Ovary (tissue), 9 donors: Measurements from ENCODE around the gene CERS6. TPM values are rescaled to one million over a fixed set of nuclear protein-coding genes. Genes with fewer than 3 reads are reported as not detected.

Source experiments
- DNase-seq, 5 donors: peaks; one replicate each; pipeline ENCODE4 v3.0.0-alpha.2; 2019 to 2020
- H3K27ac ChIP-seq, 2 donors: fragments of 200-600 bp; one replicate each; pipeline versions ENCODE4 v1.5.1 to v1.8.0; 2019 to 2022
- H3K27me3 ChIP-seq: fragments of 200-600 bp; one replicate; pipeline ENCODE4 v1.8.0; 2022
- H3K36me3 ChIP-seq: fragments of 200-600 bp; sonication (generic); one replicate; pipeline ENCODE4 v1.5.1; 2019
- H3K4me1 ChIP-seq: one replicate; pipeline ENCODE4 v1.8.1; 2013; ENCODE audit warnings: mild to moderate bottlenecking, moderate library complexity; ENCODE audit not compliant: insufficient read depth
- H3K4me3 ChIP-seq: fragments of 200-600 bp; sonication (generic); one replicate; pipeline ENCODE4 v1.5.1; 2017
- H3K9me3 ChIP-seq, 2 donors: fragments of 200-600 bp in 1 of 2; sonication (generic) in 1 of 2; one replicate each; pipeline versions ENCODE4 v1.5.1 to v1.8.1; 2013 to 2019; ENCODE audit warnings: mild to moderate bottlenecking in 1 of 2, moderate library complexity in 1 of 2
- CTCF ChIP-seq, 3 donors: fragments of 450-650 bp in 2 of 3; fragments of 200-600 bp in 1 of 3; IDR thresholded peaks; one replicate each; pipeline versions ENCODE4 v1.5.1 to v1.8.0; 2016 to 2022; ENCODE audit warnings: antibody characterized with exemption in 3 of 3, mild to moderate bottlenecking in 1 of 3
- EP300 ChIP-seq: sonication (generic); formaldehyde crosslinking; IDR thresholded peaks from one replicate; pipeline ENCODE4 v1.6.1; 2017; ENCODE audit warnings: antibody characterized with exemption
- POLR2A ChIP-seq: fragments of 450-650 bp; IDR thresholded peaks from one replicate; pipeline ENCODE4 v1.6.1; 2017; ENCODE audit warnings: antibody characterized with exemption, mild to moderate bottlenecking, moderate library complexity
- WGBS, 3 donors: extraction: QIAGEN DNeasy Blood & Tissue Kit in 1 of 3; methylation state at CpG; one replicate each; pipeline versions ENCODE4 v1.1.5 to v1.1.7; 2013 to 2017; 5-methylcytosine and 5-hydroxymethylcytosine counted together
- intact Hi-C, 4 donors: fragments of 100-400 bp; cut with DNase I; formaldehyde crosslinking; loops; one replicate each; pipeline versions ENCODE4 v1.11.0 to v1.15.1; 2022 to 2023
- polyA plus RNA-seq, 2 donors: library from polyadenylated mRNA; stranded (reverse); fragments of 200-250 nt in 1 of 2; fragments of 350-450 nt in 1 of 2; fragmentation: Illumina TruSeq in 1 of 2; extraction: RNeasy Lipid Tissue Mini Kit (QIAGEN cat#74804) in 1 of 2; gene quantifications; one replicate each; pipeline ENCODE4 v1.2.3, GENCODE V29; 2013 to 2014
- total RNA-seq, 7 donors: library from RNA; depleted of rRNA in 2 of 7; stranded (reverse); fragments of >200 nt in 2 of 7; fragmentation: NEBNext Ultra II Directional in 3 of 7; extraction: Animal tissue kit (Norgen Biotek cat#: 25700) in 3 of 7; gene quantifications; one replicate each; pipeline versions ENCODE4 v1.1.0 to v1.2.4, GENCODE V29; 2016 to 2023
- donor health status: DM: no; HTN: no; CAD: no; lungs with moderate emphysema.
- donor health status: DM: no; HTN: no; CAD: no.
- donor health status: Bipolar disorder and iron deficiency.
- donor health status: DM: yes; HTN: yes; CAD: no.
- donor health status: DM: no; HTN: no; CAD: no.
- donor health status: DM: yes; HTN: yes; CAD: no.

Gene CERS6
- total and polyA plus RNA-seq, 9 donors: 11.5 to 30.8 (median 24.9) TPM

- WGBS, 3 donors: 95 to 98% (median 95%) methylated on average over 5 to 7 of the region's 7 CpGs
- Histone ChIP-seq H3K4me3 (no peak overlapping the region), H3K36me3 (no peaks in the 10 kb centered on the region), H3K27me3 (no peaks in the 10 kb centered on the region), H3K4me1 (peaks cover 1% of the 10 kb centered on the region), H3K27ac (no peak overlapping the region), H3K9me3 (no peaks in the 10 kb centered on the region)
- intact Hi-C loops: no loop called here
- no peak for DNase-seq
- no peak for TF ChIP-seq EP300
- no peak for TF ChIP-seq CTCF (IDR thresholded peaks at IDR 0.05)
- TF ChIP-seq POLR2A: no peak
Observed at GRCh38 chr2:168534926-168535325, 78.9 kb downstream of the CERS6 start.

- Histone ChIP-seq H3K27me3 (no peaks in the 10 kb centered on the region), H3K4me1 (no peaks in the 10 kb centered on the region), H3K4me3 (no peak overlapping the region), H3K27ac (no peak overlapping the region), H3K36me3 (no peaks in the 10 kb centered on the region), H3K9me3 (no peaks in the 10 kb centered on the region)
- 64 to 81% (median 70%) methylated on average over 2 of the region's 2 CpGs for WGBS, 3 donors
- TF ChIP-seq CTCF (IDR thresholded peaks at IDR 0.05) (no peak), POLR2A (no peak), EP300 (no peak)
- intact Hi-C loops: no loop called here
- no peak for DNase-seq
Observed at GRCh38 chr2:168536925-168537466, 80.9 kb downstream of the CERS6 start.

- 95 to 98% (median 98%) methylated on average over 1 of the region's 1 CpG for WGBS, 3 donors
- H3K4me3 ChIP-seq: no peak overlapping the region
- H3K27me3 ChIP-seq: no peaks in the 10 kb centered on the region
- H3K27ac ChIP-seq: no peak overlapping the region
- H3K36me3 ChIP-seq: no peaks in the 10 kb centered on the region
- no peak for TF ChIP-seq POLR2A
- TF ChIP-seq EP300: no peak
- no peak for TF ChIP-seq CTCF (IDR thresholded peaks at IDR 0.05)
- no peaks in the 10 kb centered on the region for H3K4me1 ChIP-seq
- DNase-seq: no peak
- no peaks in the 10 kb centered on the region for H3K9me3 ChIP-seq
- intact Hi-C loops: no loop called here
Observed at GRCh38 chr2:168538133-168538532, 82.1 kb downstream of the CERS6 start.

- Histone ChIP-seq H3K27me3 (no peaks in the 10 kb centered on the region), H3K4me1 (no peaks in the 10 kb centered on the region), H3K36me3 (no peaks in the 10 kb centered on the region), H3K9me3 (no peaks in the 10 kb centered on the region), H3K27ac (no peak overlapping the region), H3K4me3 (no peak overlapping the region)
- WGBS, 3 donors: 93 to 95% (median 94%) methylated on average over 2 of the region's 2 CpGs
- no peak for TF ChIP-seq EP300
- TF ChIP-seq CTCF (IDR thresholded peaks at IDR 0.05): no peak
- no peak for TF ChIP-seq POLR2A
- intact Hi-C loops: no loop called here
- DNase-seq: no peak
Observed at GRCh38 chr2:168538534-168538933, 82.5 kb downstream of the CERS6 start.
